Activated CD4-positive, alpha-beta T cell treated with anti-CD3 and anti-CD28 coated beads, Interleukin-2, amount 50 U/mL, for 1 hour (primary cell): Measurements from ENCODE around the gene DET1.
"Not testable (repeated sequence)": the region's sequence is repeated elsewhere in the genome, so short reads cannot be mapped to it uniquely, and the experiment has no call there.

ENCODE experiments used
- DNase-seq: peaks from one replicate; pipeline ENCODE4 v3.0.0-alpha.2; 2020

The DET1 gene

GRCh38 chr15:88490036-88490435 is 56.4 kb downstream of the DET1 start:
- no peak for DNase-seq

GRCh38 chr15:88489321-88489720 is 57.2 kb downstream of the DET1 start:
- DNase-seq, result no peak

DNA sequence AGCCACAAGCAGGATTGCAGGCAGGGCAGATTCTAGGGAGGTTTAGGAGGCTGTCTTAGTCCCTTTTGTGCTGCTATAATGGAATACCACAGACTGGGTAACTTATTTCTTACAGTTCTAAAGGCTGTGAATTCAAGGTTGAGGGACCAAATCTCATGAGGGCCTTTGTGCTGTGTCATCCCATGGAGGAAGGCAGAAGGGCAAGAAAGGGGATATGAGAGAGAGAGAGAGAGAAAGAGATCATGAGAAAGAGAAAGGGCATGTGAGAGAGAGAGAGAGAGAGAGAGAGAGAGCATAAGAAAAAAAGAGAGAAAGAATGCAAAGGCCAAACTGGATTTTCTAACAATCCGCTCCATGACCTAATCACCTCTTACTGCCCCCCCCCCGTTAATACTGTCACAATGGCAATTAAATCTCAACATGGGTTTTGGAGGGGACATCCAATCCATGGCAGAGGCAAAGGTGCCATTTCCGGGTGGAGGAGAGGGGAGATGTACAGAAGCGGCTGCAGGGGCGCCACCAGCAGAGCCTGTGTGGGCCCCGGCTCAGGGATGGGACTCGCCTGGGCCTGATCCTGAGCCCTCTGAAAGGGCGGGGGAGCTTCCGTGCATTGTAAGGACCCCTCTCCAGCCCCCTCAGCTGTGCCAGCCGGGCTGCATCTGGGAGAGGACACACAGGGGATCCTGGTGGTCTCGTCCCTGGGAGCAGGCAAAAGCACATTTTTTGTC is 58.5 kb downstream of the DET1 start:
- DNase-seq, result no peak

DNA sequence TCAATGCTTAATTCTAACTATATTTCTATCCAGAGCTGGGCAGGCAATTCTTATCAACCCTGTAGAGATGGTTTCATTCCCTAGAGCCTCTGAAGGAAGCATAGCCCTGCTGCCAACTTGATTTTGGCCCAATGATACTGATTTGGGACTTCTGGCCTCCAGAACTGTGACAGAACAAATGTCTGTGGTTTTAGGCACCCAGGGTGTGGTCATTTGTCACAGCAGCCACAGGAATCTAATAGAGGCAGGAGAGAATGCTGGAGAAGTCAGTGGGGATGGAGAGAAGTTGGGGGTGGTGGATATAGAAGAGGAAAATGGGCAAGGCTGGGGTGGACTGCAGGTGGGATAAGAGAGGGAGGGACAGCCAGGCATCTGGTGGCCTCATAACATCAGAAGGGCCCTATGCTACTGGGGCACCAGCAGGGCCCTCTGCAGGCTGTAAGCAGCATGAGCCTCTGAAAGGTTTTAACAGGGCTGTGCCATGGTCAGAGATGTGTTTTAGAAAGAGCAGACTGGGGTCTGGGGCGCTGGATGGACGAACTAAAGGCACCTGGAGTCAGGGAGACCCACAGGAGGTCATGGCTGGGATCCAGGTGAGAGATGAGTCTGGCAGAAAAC is 59.2 kb downstream of the DET1 start:
- no peak for DNase-seq

GRCh38 chr15:88484682-88485331 is 61.7 kb downstream of the DET1 start:
- DNase-seq, result no peak

DNA sequence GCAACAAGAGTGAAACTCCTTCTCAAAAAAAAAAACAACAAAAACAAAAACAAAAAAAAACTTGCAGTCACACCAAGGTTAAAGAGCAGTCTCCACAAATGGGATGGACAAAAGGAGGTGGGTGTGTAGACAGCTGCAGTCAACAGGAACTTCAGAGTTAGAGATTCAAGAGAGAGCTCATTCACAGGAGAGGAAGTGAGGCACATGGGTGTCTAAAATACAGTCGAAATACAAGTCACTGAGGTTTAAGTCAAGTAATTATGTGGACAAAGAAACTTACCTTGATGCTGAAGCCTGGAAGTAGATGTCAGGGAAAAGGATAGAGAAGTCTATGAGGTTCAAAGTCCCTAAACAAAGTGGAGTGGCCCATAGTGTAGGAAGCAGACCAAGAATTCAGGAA is 64.2 kb downstream of the DET1 start:
- DNase-seq, result no peak

GRCh38 chr15:88480981-88481380 is 65.5 kb downstream of the DET1 start:
- DNase-seq, result no peak

GRCh38 chr15:88479169-88479568 is 67.3 kb downstream of the DET1 start:
- DNase-seq, result no peak

GRCh38 chr15:88477904-88478303 is 68.6 kb downstream of the DET1 start:
- no peak for DNase-seq

- no peak for DNase-seq
Measured at GRCh38 chr15:88477126-88477525, 69.4 kb downstream of the DET1 start.

DNA sequence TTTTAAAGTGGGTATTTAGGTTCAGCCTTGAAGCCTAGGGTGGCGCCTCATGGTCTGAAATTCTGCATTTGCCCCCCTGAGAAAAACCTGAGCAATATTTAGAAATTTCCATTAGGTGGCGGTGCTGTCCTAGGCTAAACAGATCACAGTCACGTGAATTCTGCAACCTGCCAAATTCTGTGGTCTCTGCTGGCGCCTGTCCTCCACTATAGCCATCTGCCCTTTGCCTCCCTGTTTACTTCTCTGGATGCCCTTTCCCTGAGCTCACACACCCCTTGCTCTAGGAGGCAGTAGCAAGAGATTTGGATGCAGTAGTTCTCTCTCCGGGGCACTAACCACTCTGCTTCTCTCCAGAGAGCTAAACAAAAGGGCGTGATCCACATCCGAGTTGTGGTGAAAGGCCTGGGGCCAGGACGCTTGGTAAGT is 69.8 kb downstream of the DET1 start:
- DNase-seq, result peak; percentile 6

DNA sequence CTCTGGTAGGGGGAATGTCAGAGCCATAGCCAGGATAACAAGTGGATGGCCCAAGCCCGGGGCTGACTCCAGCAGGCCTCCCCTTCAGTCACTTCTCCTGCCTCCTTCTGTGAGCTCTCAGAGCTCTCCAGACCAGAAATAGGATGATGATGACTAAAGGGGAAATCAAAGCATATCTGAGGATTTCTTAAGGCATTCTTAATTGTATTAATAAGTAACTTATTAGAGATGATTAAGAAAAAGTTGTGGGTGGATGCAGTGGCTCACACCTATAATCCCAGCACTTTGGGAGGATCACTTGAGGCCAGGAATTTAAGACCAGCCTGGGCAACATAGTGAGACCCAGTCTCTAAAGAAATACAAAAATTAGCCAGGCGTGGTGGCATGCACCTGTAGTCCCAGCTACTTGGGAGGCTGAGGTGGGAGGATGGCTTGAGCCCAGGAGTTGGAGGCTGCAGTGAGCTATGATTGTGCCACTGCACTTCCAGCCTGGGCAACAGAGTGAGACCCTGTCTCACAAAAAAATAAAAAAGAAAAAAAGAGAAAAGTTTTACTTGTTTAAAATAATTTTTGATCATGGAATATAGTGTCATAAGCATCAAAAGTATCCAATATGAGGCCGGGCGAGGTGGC is 72.7 kb downstream of the DET1 start:
- DNase-seq, result not testable (repeated sequence)

- DNase-seq, result no peak
Measured at GRCh38 chr15:88472225-88472624, 74.3 kb downstream of the DET1 start.

- no peak for DNase-seq
Measured at GRCh38 chr15:88470625-88471372, 75.7 kb downstream of the DET1 start.

DNA sequence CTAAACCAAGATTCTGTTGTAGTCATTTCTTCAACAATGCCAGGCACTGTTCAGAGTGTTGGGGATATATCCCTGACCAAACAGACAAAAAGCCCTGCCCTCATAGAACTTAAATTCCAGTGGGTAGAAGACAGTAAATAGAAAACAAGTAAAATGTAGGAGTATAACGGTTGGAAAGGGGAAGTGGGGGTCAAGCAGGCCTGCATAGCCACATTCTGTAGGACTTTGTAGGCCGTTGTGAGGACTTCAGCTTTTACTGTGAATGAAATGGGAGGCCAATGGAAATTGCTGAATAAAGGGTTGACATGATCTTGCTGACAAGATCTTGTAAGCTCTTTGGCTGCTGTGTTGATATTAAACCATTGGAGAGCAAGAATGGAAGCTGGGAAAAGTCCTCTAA is 77.2 kb downstream of the DET1 start:
- DNase-seq, result no peak

DNA sequence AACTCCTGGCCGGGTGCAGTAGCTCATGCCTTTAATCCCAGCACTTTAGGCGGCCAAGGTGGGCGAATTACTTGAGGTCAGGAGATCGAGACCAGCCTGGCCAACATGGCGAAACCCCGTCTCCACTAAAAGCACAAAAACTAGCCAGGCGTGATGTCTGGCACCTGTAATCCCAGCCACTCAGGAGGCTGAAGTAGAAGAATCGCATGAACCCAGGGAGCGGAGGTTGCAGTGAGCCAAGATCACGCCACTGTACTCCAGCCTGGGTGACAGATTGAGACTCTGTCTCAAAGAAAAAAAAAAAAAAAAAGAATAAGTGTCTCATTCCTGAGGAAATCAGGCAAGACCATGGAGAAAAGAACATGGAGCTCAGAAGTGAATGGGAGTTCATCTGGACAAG is 77.8 kb downstream of the DET1 start:
- DNase-seq, result not testable (repeated sequence)

GRCh38 chr15:88467935-88468528 is 78.4 kb downstream of the DET1 start:
- peak; percentile 2 for DNase-seq

DNA sequence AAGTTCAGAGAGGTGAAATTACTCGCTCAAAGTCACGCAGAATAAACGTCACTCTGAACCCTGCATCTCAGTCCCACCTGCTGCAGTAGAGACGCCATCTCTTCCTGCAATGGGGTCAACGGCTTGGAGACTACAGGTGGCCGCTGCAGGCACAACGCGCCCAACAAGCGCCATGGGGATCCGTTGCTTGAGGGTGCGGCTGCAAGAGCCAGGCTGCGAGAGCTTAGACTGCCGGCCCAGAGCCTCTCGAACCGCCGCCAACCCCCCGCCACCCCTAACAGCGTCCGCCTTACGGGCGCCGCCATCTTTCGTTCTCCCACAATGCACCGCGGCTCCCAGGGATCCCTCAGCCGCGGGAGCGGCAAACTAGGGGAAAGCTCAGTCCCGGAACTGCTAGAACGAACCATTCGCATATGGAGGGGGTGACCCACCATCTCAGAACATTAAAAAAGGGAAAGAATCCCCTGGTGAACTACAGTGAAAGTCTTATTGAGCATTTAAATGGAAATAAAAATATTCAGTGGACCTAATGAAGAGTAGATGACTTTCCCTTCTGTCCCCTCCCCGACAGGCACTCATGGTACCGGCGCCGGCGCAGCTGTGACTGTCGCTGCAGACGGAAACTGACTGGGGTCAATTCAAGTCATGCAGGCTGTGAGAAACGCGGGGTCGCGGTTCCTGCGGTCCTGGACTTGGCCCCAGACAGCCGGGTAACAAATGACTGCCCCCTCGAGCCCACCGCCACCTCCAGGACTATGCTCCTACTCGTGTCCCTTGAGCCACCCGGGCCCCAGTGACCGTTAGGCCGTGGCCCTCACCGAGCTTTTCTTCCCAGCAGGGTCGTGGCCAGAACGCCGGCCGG is 79.2 kb downstream of the DET1 start, which contains the start of the genes MRPL46 and MRPS11:
Gene MRPL46, minus strand, starts transcription at position 316 of the 862 bp plus-strand sequence. Its CDS starts 11 bp downstream, at position 305.
Gene MRPS11, plus strand, starts transcription at position 636 of the 862 bp plus-strand sequence. Its CDS starts 10 bp downstream, at position 646.
- DNase-seq, result peak; percentile 90

- DNase-seq, result no peak
Measured at GRCh38 chr15:88465633-88466224, 80.8 kb downstream of the DET1 start.

DNA sequence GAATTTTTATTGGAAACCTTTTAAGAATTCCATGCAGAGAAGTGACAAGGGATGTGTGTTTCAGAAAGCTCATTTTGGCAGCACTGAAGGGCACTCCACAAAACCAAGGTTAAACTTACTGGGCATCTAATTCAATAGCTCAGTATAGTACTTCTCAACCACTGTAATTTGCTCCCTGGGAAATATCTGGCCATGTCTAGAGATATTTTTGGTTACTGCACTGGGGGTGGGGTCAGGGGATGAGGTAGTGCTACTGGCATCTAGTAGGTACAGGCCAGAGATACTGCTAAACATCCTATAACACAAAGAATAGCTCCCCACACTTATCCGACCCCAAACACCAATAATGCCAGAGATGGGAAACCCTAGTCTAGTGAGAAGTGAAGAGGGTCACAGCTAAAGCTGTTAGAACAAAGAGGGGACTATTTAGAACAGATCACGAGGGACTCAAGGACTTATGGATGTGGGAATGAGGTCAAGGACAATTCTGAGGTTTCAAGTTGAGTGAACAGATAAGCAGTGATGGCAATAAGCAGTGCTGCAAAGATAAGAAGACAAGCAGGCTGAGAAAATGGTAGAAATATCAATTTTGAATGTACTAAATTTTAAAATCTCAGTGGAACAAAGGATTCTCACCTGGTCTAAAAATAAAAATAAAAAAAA is 82.5 kb downstream of the DET1 start:
- no peak for DNase-seq
